Measurements from ENCODE around the gene LCE1C. TPM values are rescaled to one million over a fixed set of nuclear protein-coding genes. Genes with fewer than 3 reads are reported as not detected.

Gene LCE1C
- total RNA-seq, 3 donors from 2014 or later (not counting 1 experiment from before 2014, with no cell fraction given), result not detected

DNA sequence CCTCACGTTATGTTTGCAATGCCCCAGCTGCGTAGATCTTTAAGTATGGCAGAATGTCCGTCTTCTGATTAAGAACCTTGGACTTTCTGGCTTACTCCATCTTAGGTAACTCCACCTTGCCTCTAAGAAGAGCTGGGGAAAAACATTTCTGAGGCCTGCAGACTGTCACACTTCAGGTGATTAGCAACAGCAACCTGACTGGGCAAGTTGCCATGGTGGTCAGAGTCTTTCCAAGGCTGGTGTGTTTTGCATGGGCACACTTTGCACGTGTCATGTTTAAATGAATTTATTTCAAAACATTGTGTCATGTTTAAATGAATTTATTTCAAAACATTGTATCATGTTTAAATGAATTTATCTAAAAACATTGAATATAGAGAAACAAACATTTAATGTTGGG, 47.8 kb downstream of the LCE1C start:
- intact Hi-C loops (cut with micrococcal nuclease), result no loop called here
- Histone ChIP-seq H3K27ac (ENCODE audit: low read length) (no peak overlapping the region), H3K27me3 (ENCODE audit: control insufficient read depth, insufficient read depth, low read length) (peaks cover 2% of the 10 kb centered on the region), H3K36me3 (ENCODE audit: control insufficient read depth, insufficient read depth, low read length) (no peaks in the 10 kb centered on the region), H3K4me1 (ENCODE audit: control insufficient read depth, insufficient read depth, low read length) (no peaks in the 10 kb centered on the region), H3K9me3 (ENCODE audit: control insufficient read depth, insufficient read depth, low read length) (no peaks in the 10 kb centered on the region), H3K4me3 (ENCODE audit: low read length) (no peak overlapping the region)
- H3K27ac Mint-ChIP-seq, result no peak overlapping the region
- peaks cover 13 to 30% of the 10 kb centered on the region in 2 donors for H3K27me3 Mint-ChIP-seq (ENCODE audit: low read depth in 2 of 2)
- 91% methylated on average over 3 of the region's 4 CpGs for WGBS (ENCODE audit: insufficient coverage)
- TF ChIP-seq, protein P1, sequence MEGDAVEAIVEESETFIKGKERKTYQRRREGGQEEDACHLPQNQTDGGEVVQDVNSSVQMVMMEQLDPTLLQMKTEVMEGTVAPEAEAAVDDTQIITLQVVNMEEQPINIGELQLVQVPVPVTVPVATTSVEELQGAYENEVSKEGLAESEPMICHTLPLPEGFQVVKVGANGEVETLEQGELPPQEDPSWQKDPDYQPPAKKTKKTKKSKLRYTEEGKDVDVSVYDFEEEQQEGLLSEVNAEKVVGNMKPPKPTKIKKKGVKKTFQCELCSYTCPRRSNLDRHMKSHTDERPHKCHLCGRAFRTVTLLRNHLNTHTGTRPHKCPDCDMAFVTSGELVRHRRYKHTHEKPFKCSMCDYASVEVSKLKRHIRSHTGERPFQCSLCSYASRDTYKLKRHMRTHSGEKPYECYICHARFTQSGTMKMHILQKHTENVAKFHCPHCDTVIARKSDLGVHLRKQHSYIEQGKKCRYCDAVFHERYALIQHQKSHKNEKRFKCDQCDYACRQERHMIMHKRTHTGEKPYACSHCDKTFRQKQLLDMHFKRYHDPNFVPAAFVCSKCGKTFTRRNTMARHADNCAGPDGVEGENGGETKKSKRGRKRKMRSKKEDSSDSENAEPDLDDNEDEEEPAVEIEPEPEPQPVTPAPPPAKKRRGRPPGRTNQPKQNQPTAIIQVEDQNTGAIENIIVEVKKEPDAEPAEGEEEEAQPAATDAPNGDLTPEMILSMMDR (IDR thresholded peaks at IDR 0.05), result no peak
- ATAC-seq (no peak), DNase-seq (no peak)
- no peaks in the 10 kb centered on the region for H3K4me1 Mint-ChIP-seq
- H3K9me3 Mint-ChIP-seq, result no peaks in the 10 kb centered on the region
- no peak overlapping the region for H3K4me3 Mint-ChIP-seq
- no peaks in the 10 kb centered on the region for H3K36me3 Mint-ChIP-seq

DNA sequence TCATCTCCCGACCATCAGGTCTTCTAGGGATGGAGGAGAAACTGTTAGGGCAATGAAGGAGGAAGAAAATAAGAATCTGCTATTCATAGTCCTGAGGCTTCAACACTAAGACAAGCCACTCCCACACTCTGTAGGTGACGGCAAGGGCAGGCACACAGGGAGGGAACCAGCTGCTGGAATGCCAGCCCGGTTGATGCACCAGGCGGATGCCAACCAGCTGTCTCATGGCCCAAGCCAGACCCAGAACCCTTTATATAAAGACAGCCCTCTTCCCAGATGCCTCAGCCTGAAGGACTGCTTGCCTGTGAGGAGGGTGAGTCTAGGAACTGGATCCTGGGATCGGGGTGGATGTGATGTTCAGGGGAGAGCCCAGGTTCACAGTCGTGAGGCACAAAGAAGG, 48.7 kb downstream of the LCE1C start, which contains the start of gene KPRP:
KPRP (plus strand) TSS at position 279 of the 400 bp plus-strand sequence. CDS start 1,564 bp downstream, outside the sequence.
- intact Hi-C loops (cut with micrococcal nuclease), result no loop called here
- no peaks in the 10 kb centered on the region for H3K4me1 Mint-ChIP-seq
- 84% methylated on average over 5 of the region's 6 CpGs for WGBS (ENCODE audit: insufficient coverage)
- H3K36me3 Mint-ChIP-seq, result no peaks in the 10 kb centered on the region
- H3K27ac Mint-ChIP-seq, result no peak within 1 kb of the TSS
- ATAC-seq (no peak), DNase-seq (no peak)
- Histone ChIP-seq H3K36me3 (ENCODE audit: control insufficient read depth, insufficient read depth, low read length) (no peaks in the 10 kb centered on the region), H3K27ac (ENCODE audit: low read length) (no peak within 1 kb of the TSS), H3K27me3 (ENCODE audit: control insufficient read depth, insufficient read depth, low read length) (peaks cover 2% of the 10 kb centered on the region), H3K9me3 (ENCODE audit: control insufficient read depth, insufficient read depth, low read length) (no peaks in the 10 kb centered on the region), H3K4me3 (ENCODE audit: low read length) (no peak within 1 kb of the TSS), H3K4me1 (ENCODE audit: control insufficient read depth, insufficient read depth, low read length) (no peaks in the 10 kb centered on the region)
- H3K9me3 Mint-ChIP-seq, result no peaks in the 10 kb centered on the region
- no peak within 1 kb of the TSS for H3K4me3 Mint-ChIP-seq
- H3K27me3 Mint-ChIP-seq (ENCODE audit: low read depth in 2 of 2), result peaks cover 14 to 39% of the 10 kb centered on the region in 2 donors
- TF ChIP-seq, protein P1 (IDR thresholded peaks at IDR 0.05), result no peak

DNA sequence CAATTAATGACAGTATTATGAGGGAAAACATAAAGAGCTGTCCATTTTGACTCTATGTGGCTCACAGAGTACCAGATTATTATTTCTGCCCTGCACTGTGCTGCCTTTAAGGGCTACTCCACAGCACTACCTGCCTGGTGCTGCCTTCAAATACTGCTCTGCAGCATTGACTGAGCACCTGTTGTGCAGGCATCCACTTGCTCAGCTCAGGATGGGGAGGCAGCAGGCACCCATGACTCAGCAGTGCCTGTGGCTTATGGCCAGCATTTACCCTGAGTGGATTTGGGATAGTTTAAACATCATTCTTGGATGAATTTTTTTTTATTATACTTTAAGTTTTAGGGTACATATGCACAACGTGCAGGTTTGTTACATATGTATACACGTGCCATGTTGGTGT, 49.6 kb downstream of the LCE1C start:
- H3K9me3 ChIP-seq (ENCODE audit: control insufficient read depth, insufficient read depth, low read length), result no peaks in the 10 kb centered on the region
- DNase-seq, result no peak
- Mint-ChIP-seq H3K9me3 (no peaks in the 10 kb centered on the region), H3K27me3 (ENCODE audit: low read depth in 2 of 2) (peaks cover 12 to 46% of the 10 kb centered on the region in 2 donors), H3K4me1 (no peaks in the 10 kb centered on the region), H3K27ac (no peak overlapping the region), H3K36me3 (no peaks in the 10 kb centered on the region), H3K4me3 (no peak overlapping the region)
- intact Hi-C loops (cut with micrococcal nuclease), result no loop called here
- no peak overlapping the region for H3K4me3 ChIP-seq (ENCODE audit: low read length)
- no peak for ATAC-seq
- H3K27ac ChIP-seq (ENCODE audit: low read length), result no peak overlapping the region
- H3K27me3 ChIP-seq (ENCODE audit: control insufficient read depth, insufficient read depth, low read length), result peaks cover 2% of the 10 kb centered on the region
- no peaks in the 10 kb centered on the region for H3K36me3 ChIP-seq (ENCODE audit: control insufficient read depth, insufficient read depth, low read length)
- WGBS (ENCODE audit: insufficient coverage), result no CpG with 5 or more reads among the region's 2 CpGs
- TF ChIP-seq, protein P1 (IDR thresholded peaks at IDR 0.05), result no peak
- H3K4me1 ChIP-seq (ENCODE audit: control insufficient read depth, insufficient read depth, low read length), result no peaks in the 10 kb centered on the region

Other genes with a start within 250 kb of the LCE1C start
- gene LCE3E, start 239.9 kb downstream of the LCE1C start, total RNA-seq, result not detected
- gene LCE3D, start 226.1 kb downstream of the LCE1C start, total RNA-seq, result not detected
- not detected for gene LCE3C, start 206.4 kb downstream of the LCE1C start, total RNA-seq
- gene LCE3B, start 192.8 kb downstream of the LCE1C start, total RNA-seq, result not detected
- gene LCE3A, start 183.5 kb downstream of the LCE1C start, total RNA-seq, result not detected
- gene LCE2D, start 143.3 kb downstream of the LCE1C start, total RNA-seq, result not detected
- not detected for gene LCE2C, start 131.4 kb downstream of the LCE1C start, total RNA-seq
- not detected for gene LCE2B, start 120.5 kb downstream of the LCE1C start, total RNA-seq
- not detected for gene LCE2A, start 108.3 kb downstream of the LCE1C start, total RNA-seq
- not detected for gene LCE4A, start 98.5 kb downstream of the LCE1C start, total RNA-seq
- gene KPRP, start 48.6 kb downstream of the LCE1C start, total RNA-seq, result not detected
- not detected for gene LCE1F, start 31.5 kb downstream of the LCE1C start, total RNA-seq
- gene LCE1E, start 20.4 kb downstream of the LCE1C start, total RNA-seq, result not detected
- gene LCE1D, start 9.9 kb downstream of the LCE1C start, total RNA-seq, result not detected
- not detected for gene LCE1B, start 5.3 kb upstream of the LCE1C start, total RNA-seq
- gene LCE1A, start 20.8 kb upstream of the LCE1C start, total RNA-seq, result not detected
- gene LCE6A, start 36.2 kb upstream of the LCE1C start, total RNA-seq, result not detected
- gene LCE7A, start 53.3 kb upstream of the LCE1C start, total RNA-seq, result not detected
- gene SMCP, start 71.7 kb upstream of the LCE1C start, total RNA-seq, result not detected
- gene IVL, start 101.9 kb upstream of the LCE1C start, total RNA-seq, result not detected
- not detected for gene SPRR5, start 140.6 kb upstream of the LCE1C start, total RNA-seq
- gene SPRR4, start 164.0 kb upstream of the LCE1C start, total RNA-seq, result not detected
- not detected for gene SPRR1A, start 177.4 kb upstream of the LCE1C start, total RNA-seq
- gene SPRR3, start 195.1 kb upstream of the LCE1C start, total RNA-seq, result not detected
- gene SPRR1B, start 224.6 kb upstream of the LCE1C start, total RNA-seq, result not detected
- gene SPRR2D, start 234.5 kb upstream of the LCE1C start, total RNA-seq, result not detected

All from natural killer cell (primary cell).